GM18870 (cell line): ENCODE data around the gene APP.
"Not testable (repeated sequence)": the region's sequence is repeated elsewhere in the genome, so short reads cannot be mapped to it uniquely, and the experiment has no call there.

ENCODE experiments used
- ATAC-seq: cut with Tn5 transposase; IDR thresholded peaks from one replicate; pipeline ENCODE4 v1.9.1; 2021; ENCODE audit warnings: moderate library complexity; ENCODE audit not compliant: unreplicated experiment

The APP gene

GRCh38 chr21:25955646-25956045 is 214.9 kb downstream of the APP start:
- ATAC-seq, result no peak

GRCh38 chr21:25953659-25954058 is 216.9 kb downstream of the APP start:
- ATAC-seq, result no peak

GRCh38 chr21:25953196-25953595 is 217.4 kb downstream of the APP start:
- no peak for ATAC-seq

- ATAC-seq, result no peak
Observed at GRCh38 chr21:25952306-25952705, 218.3 kb downstream of the APP start.

GRCh38 chr21:25949701-25950100 is 220.9 kb downstream of the APP start:
- ATAC-seq, result no peak

- ATAC-seq, result no peak
Observed at GRCh38 chr21:25944672-25945213, 225.8 kb downstream of the APP start.

- ATAC-seq, result no peak
Observed at GRCh38 chr21:25944082-25944481, 226.5 kb downstream of the APP start.

- ATAC-seq, result no peak
Observed at GRCh38 chr21:25942135-25942534, 228.4 kb downstream of the APP start.

- no peak for ATAC-seq
Observed at GRCh38 chr21:25939396-25939761, 231.2 kb downstream of the APP start.

GRCh38 chr21:25938658-25939395 is 231.7 kb downstream of the APP start:
- no peak for ATAC-seq

- ATAC-seq, result no peak
Observed at GRCh38 chr21:25936776-25937175, 233.8 kb downstream of the APP start.

GRCh38 chr21:25934771-25935224 is 235.8 kb downstream of the APP start:
- ATAC-seq, result no peak

GRCh38 chr21:25934130-25934529 is 236.4 kb downstream of the APP start:
- ATAC-seq, result no peak

- ATAC-seq, result no peak
Observed at GRCh38 chr21:25931765-25932164, 238.8 kb downstream of the APP start.

GRCh38 chr21:25929856-25930520 is 240.6 kb downstream of the APP start:
- no peak for ATAC-seq

- ATAC-seq, result no peak
Observed at GRCh38 chr21:25927195-25927880, 243.2 kb downstream of the APP start.

GRCh38 chr21:25925936-25926335 is 244.6 kb downstream of the APP start:
- no peak for ATAC-seq

- no peak for ATAC-seq
Observed at GRCh38 chr21:25925064-25925800, 245.3 kb downstream of the APP start.

GRCh38 chr21:25918152-25918551 is 252.4 kb downstream of the APP start:
- ATAC-seq, result not testable (repeated sequence)

GRCh38 chr21:25916226-25916625 is 254.3 kb downstream of the APP start:
- no peak for ATAC-seq

GRCh38 chr21:25913479-25913878 is 257.1 kb downstream of the APP start:
- peak; percentile 69 for ATAC-seq
